ENCODE measurements around the gene DNHD1. TPM values are rescaled to one million over a fixed set of nuclear protein-coding genes. Genes with fewer than 3 reads are reported as not detected.

Gene DNHD1
- total RNA-seq, result 2.4 TPM

GRCh38 chr11:6497069-6497839 is at the start of gene DNHD1:
Gene DNHD1 (plus strand): TSS chr11:6497280. CDS start chr11:6498216, 936 bp downstream.
- no peak for FAIRE-seq

GRCh38 chr11:6448574-6448973 is 48.5 kb upstream of the DNHD1 start:
- DNase-seq (ENCODE audit: low spot score in 2 of 2), result no peak
- FAIRE-seq, result no peak

More at GRCh38 chr11:6497069-6497839, at the start of gene DNHD1:
- DNase-seq (ENCODE audit: low spot score in 2 of 2), result no peak

- FAIRE-seq, result no peak
- DNase-seq (ENCODE audit: low spot score in 2 of 2), result no peak
Observed at GRCh38 chr11:6452219-6452618, 44.9 kb upstream of the DNHD1 start.

- no peak for FAIRE-seq
Observed at GRCh38 chr11:6453152-6453551, 43.9 kb upstream of the DNHD1 start.

GRCh38 chr11:6455070-6455469 is 42.0 kb upstream of the DNHD1 start:
- DNase-seq (ENCODE audit: low spot score in 2 of 2), result no peak
- no peak for FAIRE-seq

More at GRCh38 chr11:6453152-6453551, 43.9 kb upstream of the DNHD1 start:
- no peak for DNase-seq (ENCODE audit: low spot score in 2 of 2)

GRCh38 chr11:6456361-6457073 is 40.6 kb upstream of the DNHD1 start:
- FAIRE-seq (no peak), DNase-seq (ENCODE audit: low spot score in 2 of 2) (no peak)

GRCh38 chr11:6457581-6458320 is 39.3 kb upstream of the DNHD1 start:
- FAIRE-seq (no peak), DNase-seq (ENCODE audit: low spot score in 2 of 2) (no peak)

GRCh38 chr11:6458352-6459098 is 38.6 kb upstream of the DNHD1 start:
- DNase-seq (ENCODE audit: low spot score in 2 of 2) (no peak), FAIRE-seq (no peak)

GRCh38 chr11:6459099-6459450 is 38.0 kb upstream of the DNHD1 start:
- FAIRE-seq (no peak), DNase-seq (ENCODE audit: low spot score in 2 of 2) (no peak)

GRCh38 chr11:6468712-6469495 is 28.2 kb upstream of the DNHD1 start:
- FAIRE-seq, result peak; percentile 26
- DNase-seq (ENCODE audit: low spot score in 2 of 2), result peak; percentile 84 to 91

- no peak for FAIRE-seq
- DNase-seq (ENCODE audit: low spot score in 2 of 2), result no peak
Observed at GRCh38 chr11:6469599-6469998, 27.5 kb upstream of the DNHD1 start.

- DNase-seq (ENCODE audit: low spot score in 2 of 2) (no peak), FAIRE-seq (no peak)
Observed at GRCh38 chr11:6472934-6473333, 24.1 kb upstream of the DNHD1 start.

GRCh38 chr11:6473451-6474412 is 23.3 kb upstream of the DNHD1 start, which contains the start of gene TRIM3:
Gene TRIM3 (minus strand): TSS chr11:6473941. CDS start chr11:6465695, 8,246 bp downstream.
- FAIRE-seq (no peak), DNase-seq (ENCODE audit: low spot score in 2 of 2) (peak; percentile 98 to 99)

GRCh38 chr11:6474413-6474792 is 22.7 kb upstream of the DNHD1 start:
- no peak for DNase-seq (ENCODE audit: low spot score in 2 of 2)
- no peak for FAIRE-seq

GRCh38 chr11:6474806-6475500 is 22.1 kb upstream of the DNHD1 start:
- no peak for DNase-seq (ENCODE audit: low spot score in 2 of 2)
- no peak for FAIRE-seq

GRCh38 chr11:6475936-6476335 is 21.1 kb upstream of the DNHD1 start:
- FAIRE-seq, result no peak

GRCh38 chr11:6476571-6476970 is 20.5 kb upstream of the DNHD1 start:
- FAIRE-seq (no peak), DNase-seq (ENCODE audit: low spot score in 2 of 2) (no peak)

More at GRCh38 chr11:6475936-6476335, 21.1 kb upstream of the DNHD1 start:
- no peak for DNase-seq (ENCODE audit: low spot score in 2 of 2)

All from frontal cortex (tissue), 4 donors.